VCaP (cell line): ENCODE results near the gene ZNF536.

Experiments used
- H3K27ac ChIP-seq: fragments of 450-650 bp; 2 replicates; pipeline ENCODE4 v1.5.1; 2017
- CTCF ChIP-seq: fragments of 450-650 bp; conservative IDR thresholded peaks from 2 replicates; pipeline ENCODE4 v1.5.1; 2017; ENCODE audit warnings: mild to moderate bottlenecking, moderate library complexity

ZNF536 gene

GRCh38 chr19:30467239-30467638, 95.1 kb downstream of the ZNF536 start:
- no peak for TF ChIP-seq CTCF
- H3K27ac ChIP-seq: no peak overlapping the region

GRCh38 chr19:30469774-30470173, 97.6 kb downstream of the ZNF536 start:
- no peak overlapping the region for H3K27ac ChIP-seq
- TF ChIP-seq CTCF: no peak

- no peak overlapping the region for H3K27ac ChIP-seq
- no peak for TF ChIP-seq CTCF
Observed at GRCh38 chr19:30471441-30471840, 99.3 kb downstream of the ZNF536 start.

- no peak overlapping the region for H3K27ac ChIP-seq
- no peak for TF ChIP-seq CTCF
Observed at GRCh38 chr19:30473334-30473867, 101.2 kb downstream of the ZNF536 start.

- no peak for TF ChIP-seq CTCF
- no peak overlapping the region for H3K27ac ChIP-seq
Observed at GRCh38 chr19:30476997-30477396, 104.8 kb downstream of the ZNF536 start.

- no peak overlapping the region for H3K27ac ChIP-seq
- no peak for TF ChIP-seq CTCF
Observed at GRCh38 chr19:30479231-30479630, 107.0 kb downstream of the ZNF536 start.

- H3K27ac ChIP-seq: no peak overlapping the region
- TF ChIP-seq CTCF: no peak
Observed at GRCh38 chr19:30480097-30480496, 107.9 kb downstream of the ZNF536 start.
